ENCODE results near the gene CD74. TPM values are rescaled to one million over a fixed set of nuclear protein-coding genes. Genes with fewer than 3 reads are reported as not detected.

Gene CD74
- total and polyA plus RNA-seq, 2 of the 8 experiments (the other 6 are each of a cell fraction or from before 2014, with no cell fraction given), result 45.9 to 61.0 TPM

DNA sequence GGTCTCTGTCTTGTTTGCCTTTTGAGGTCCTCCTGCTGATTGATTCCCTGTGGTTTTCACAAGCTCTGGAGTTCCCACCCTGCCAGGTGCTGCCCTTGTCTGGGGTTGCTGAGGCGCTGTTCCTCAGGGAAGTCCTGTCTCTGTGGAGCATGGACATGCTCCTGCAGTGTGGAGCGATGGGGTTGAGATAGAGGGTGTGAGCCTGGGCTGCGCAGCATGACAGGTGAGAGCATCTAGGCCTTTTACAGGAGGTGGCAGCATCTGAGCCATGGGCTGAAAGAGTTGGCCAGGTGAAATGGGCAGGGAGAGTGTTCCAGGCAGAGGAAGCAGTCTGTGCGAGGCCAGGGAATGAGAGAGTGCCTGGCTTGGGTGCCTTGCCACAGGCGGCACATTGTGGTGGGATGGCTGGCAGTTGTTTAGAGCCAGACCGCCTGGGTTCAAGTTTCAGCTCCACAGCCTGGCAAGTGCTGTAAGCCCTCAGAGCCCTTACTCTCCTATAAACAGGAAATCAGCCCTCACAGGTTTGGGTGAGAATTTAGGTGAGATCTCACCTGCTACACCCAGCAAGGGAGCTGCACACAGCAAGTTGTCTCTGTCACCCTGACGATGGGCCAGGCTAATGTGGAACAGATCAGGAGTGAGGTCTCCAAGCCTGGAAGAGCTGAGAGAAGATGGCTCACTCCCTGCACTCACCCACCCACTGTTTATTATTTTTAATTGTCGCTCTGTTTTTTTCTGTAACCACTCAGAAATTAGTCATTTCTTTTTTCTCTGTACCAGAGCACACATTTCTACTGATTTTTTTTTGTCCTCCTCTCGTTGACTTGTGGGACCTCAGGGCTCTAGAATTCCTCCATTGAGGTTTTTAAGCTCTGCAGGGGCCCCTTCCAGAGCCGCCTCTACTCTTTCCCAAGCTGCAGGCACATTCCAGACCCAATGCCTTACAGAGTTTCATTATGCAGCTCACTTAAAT, 35.6 kb downstream of the CD74 start (continued):
- TF ChIP-seq HDAC2 (IDR thresholded peaks at IDR 0.05; ENCODE audit: borderline replicate concordance in 1 of 2, low read depth in 2 of 2, low read length in 2 of 2) (no peak), RAD21 (IDR thresholded peaks at IDR 0.05 in 1 of 2, conservative IDR thresholded peaks at IDR 0.05 in 1 of 2; ENCODE audit: low read depth in 2 of 2, low read length in 2 of 2) (no peak), SIRT6 (IDR thresholded peaks at IDR 0.05; ENCODE audit: low read length) (no peak), GABPA (IDR thresholded peaks at IDR 0.05; ENCODE audit: borderline replicate concordance, insufficient read depth, low read length) (no peak), ATF3 (IDR thresholded peaks at IDR 0.05; ENCODE audit: insufficient read depth, low read depth, low read length) (no peak), ASH2L (IDR thresholded peaks at IDR 0.05; ENCODE audit: low read length) (no peak), GTF2F1 (IDR thresholded peaks at IDR 0.05; ENCODE audit: borderline replicate concordance, low read depth, low read length) (no peak)
